Uterus (tissue), 4 donors: ENCODE measurements around the gene NUP58. TPM values are rescaled to one million over a fixed set of nuclear protein-coding genes. Genes with fewer than 3 reads are reported as not detected.

ENCODE experiments used
- DNase-seq, 2 donors: peaks; one replicate each; pipeline ENCODE4 v3.0.0-alpha.2; 2019 to 2020
- H3K27ac ChIP-seq, 2 donors: fragments of 200-600 bp; sonication (generic); 1 replicate in 1 of 2; 2 replicates in 1 of 2; pipeline ENCODE4 v1.5.1; 2016 to 2018
- H3K27me3 ChIP-seq, 2 donors: fragments of 200-600 bp; sonication (generic); one replicate each; pipeline ENCODE4 v1.5.1; 2018 to 2019; ENCODE audit warnings: control low read depth in 1 of 2
- H3K36me3 ChIP-seq, 2 donors: fragments of 200-600 bp; sonication (generic); one replicate each; pipeline ENCODE4 v1.5.1; 2019; ENCODE audit warnings: control low read depth in 1 of 2
- H3K4me1 ChIP-seq, 2 donors: fragments of 200-600 bp; sonication (generic); one replicate each; pipeline ENCODE4 v1.5.1; 2018 to 2019; ENCODE audit warnings: control low read depth in 1 of 2
- H3K4me3 ChIP-seq, 2 donors: fragments of 200-600 bp; sonication (generic); 1 replicate in 1 of 2; 2 replicates in 1 of 2; pipeline ENCODE4 v1.5.1; 2018 to 2019; ENCODE audit warnings: mild to moderate bottlenecking in 1 of 2
- H3K9me3 ChIP-seq, 2 donors: fragments of 200-600 bp; sonication (generic); one replicate each; pipeline ENCODE4 v1.5.1; 2019; ENCODE audit warnings: control low read depth in 1 of 2
- CTCF ChIP-seq, 4 experiments: fragments of 200-600 bp in 2 of 4; fragments of 450-650 bp in 2 of 4; sonication (generic) in 2 of 4; IDR thresholded peaks; one replicate each; pipeline ENCODE4 v1.5.1; 2016 to 2019; ENCODE audit warnings: antibody characterized with exemption in 4 of 4, mild to moderate bottlenecking in 2 of 4, moderate library complexity in 1 of 4
- POLR2A ChIP-seq, 2 donors: fragments of 450-650 bp; IDR thresholded peaks; one replicate each; pipeline ENCODE4 v1.6.1; 2016; ENCODE audit warnings: antibody characterized with exemption in 2 of 2, mild to moderate bottlenecking in 1 of 2, moderate library complexity in 1 of 2
- intact Hi-C: fragments of 100-400 bp; cut with DNase I; formaldehyde crosslinking; loops from one replicate; pipeline ENCODE4 v1.15.1; 2023; ENCODE audit warnings: low total_unique reads
- total RNA-seq, 4 donors: library from RNA; depleted of rRNA in 3 of 4; stranded (reverse); fragments of >200 nt in 3 of 4; gene quantifications; one replicate each; pipeline versions ENCODE4 v1.1.0 to v1.2.4, GENCODE V29; 2014 to 2023
- donor health status: DM: yes; HTN: yes; CAD: no.

NUP58 gene
- total RNA-seq, 4 donors from 2014 or later, result 49.7 to 130 (median 61.1) TPM

DNA sequence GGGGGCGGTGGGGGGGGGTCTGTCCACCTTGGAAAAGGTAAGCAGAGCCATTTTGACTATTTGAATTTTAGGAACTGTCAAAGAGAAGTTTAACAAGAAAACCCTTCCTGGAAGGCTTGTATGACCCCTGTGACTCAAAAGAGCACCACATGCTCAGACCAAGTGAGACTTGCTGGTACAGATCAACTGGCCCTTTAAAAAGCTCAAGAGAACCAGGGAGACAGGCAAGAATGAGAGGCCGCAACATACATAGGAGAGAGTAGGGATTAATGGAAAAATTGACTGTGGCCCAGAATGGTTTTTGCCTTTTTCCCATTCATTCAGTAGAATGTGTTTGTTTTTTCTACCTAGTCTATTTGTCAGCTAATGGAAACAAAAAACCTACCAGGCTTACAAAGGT is 44.2 kb downstream of the NUP58 start:
- TF ChIP-seq CTCF (IDR thresholded peaks at IDR 0.05), result no peak
- no peak for TF ChIP-seq POLR2A (IDR thresholded peaks at IDR 0.05)
- Histone ChIP-seq H3K27ac (no peak overlapping the region), H3K4me1 (no peaks in the 10 kb centered on the region), H3K9me3 (no peaks in the 10 kb centered on the region), H3K36me3 (no peaks in the 10 kb centered on the region), H3K4me3 (no peak overlapping the region), H3K27me3 (no peaks in the 10 kb centered on the region)
- intact Hi-C loops, result no loop called here
- no peak for DNase-seq

DNA sequence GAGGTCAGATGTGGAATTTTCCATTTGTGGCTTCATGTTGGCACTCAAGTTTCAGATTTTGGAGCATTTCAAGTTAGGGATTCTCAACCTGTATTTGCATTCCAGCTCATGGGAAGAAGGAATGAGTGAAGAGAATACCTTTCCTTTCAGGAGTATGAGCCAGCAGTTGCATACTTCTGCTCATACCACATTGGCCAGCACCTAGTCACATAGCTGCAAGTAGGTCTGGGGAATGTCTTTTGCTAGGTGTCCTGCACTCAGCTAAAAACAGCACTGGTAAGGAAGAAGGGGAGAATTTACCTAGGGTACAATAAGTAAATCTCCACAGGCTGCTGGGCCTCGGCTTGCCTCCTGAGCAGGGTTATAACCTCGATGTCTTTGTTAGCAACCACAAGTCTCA is 45.7 kb downstream of the NUP58 start:
- DNase-seq, result no peak
- TF ChIP-seq CTCF (IDR thresholded peaks at IDR 0.05) (no peak), POLR2A (IDR thresholded peaks at IDR 0.05) (no peak)
- Histone ChIP-seq H3K36me3 (no peaks in the 10 kb centered on the region), H3K27ac (no peak overlapping the region), H3K9me3 (no peaks in the 10 kb centered on the region), H3K4me1 (no peaks in the 10 kb centered on the region), H3K27me3 (no peaks in the 10 kb centered on the region), H3K4me3 (no peak overlapping the region)
- intact Hi-C loops, result no loop called here

GRCh38 chr13:25351404-25351803 is 50.0 kb downstream of the NUP58 start:
- Histone ChIP-seq H3K36me3 (no peaks in the 10 kb centered on the region), H3K27ac (no peak overlapping the region), H3K4me1 (no peaks in the 10 kb centered on the region), H3K4me3 (no peak overlapping the region), H3K27me3 (no peaks in the 10 kb centered on the region), H3K9me3 (no peaks in the 10 kb centered on the region)
- TF ChIP-seq POLR2A (IDR thresholded peaks at IDR 0.05), result no peak
- TF ChIP-seq CTCF (IDR thresholded peaks at IDR 0.05), result no peak
- intact Hi-C loops, result no loop called here
- no peak for DNase-seq

DNA sequence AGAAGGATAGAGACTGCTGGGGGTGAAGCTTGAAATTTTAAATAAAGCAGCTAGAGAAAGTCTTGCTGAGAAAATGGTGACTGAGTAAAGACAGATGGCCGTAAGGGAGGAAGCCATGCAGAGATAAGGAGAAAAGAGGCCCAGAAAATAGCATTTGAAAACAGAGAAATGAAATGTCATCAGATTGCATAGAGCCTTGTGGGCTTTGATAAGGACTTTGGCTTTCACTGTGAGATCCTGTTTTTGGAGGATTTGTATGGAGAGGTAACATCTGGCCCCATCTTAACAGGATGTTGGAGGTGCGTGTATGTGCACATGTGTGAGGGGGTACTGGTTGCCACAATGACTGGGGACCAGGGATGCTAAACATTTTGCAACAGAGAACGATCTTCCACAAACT is 50.8 kb downstream of the NUP58 start:
- Histone ChIP-seq H3K27ac (no peak overlapping the region), H3K4me3 (no peak overlapping the region), H3K9me3 (no peaks in the 10 kb centered on the region), H3K4me1 (no peaks in the 10 kb centered on the region), H3K27me3 (no peaks in the 10 kb centered on the region), H3K36me3 (no peaks in the 10 kb centered on the region)
- DNase-seq, result no peak
- no peak for TF ChIP-seq CTCF (IDR thresholded peaks at IDR 0.05)
- no peak for TF ChIP-seq POLR2A (IDR thresholded peaks at IDR 0.05)
- intact Hi-C loops, result no loop called here

GRCh38 chr13:25352806-25353205 is 51.4 kb downstream of the NUP58 start:
- no peak for TF ChIP-seq CTCF (IDR thresholded peaks at IDR 0.05)
- no peak for TF ChIP-seq POLR2A (IDR thresholded peaks at IDR 0.05)
- Histone ChIP-seq H3K4me1 (no peaks in the 10 kb centered on the region), H3K4me3 (no peak overlapping the region), H3K27me3 (no peaks in the 10 kb centered on the region), H3K9me3 (no peaks in the 10 kb centered on the region), H3K27ac (no peak overlapping the region), H3K36me3 (no peaks in the 10 kb centered on the region)
- intact Hi-C loops, result no loop called here
- no peak for DNase-seq
